Ascending aorta (tissue), 2 donors: Measurements from ENCODE around the gene ACVRL1. TPM values are rescaled to one million over a fixed set of nuclear protein-coding genes. Genes with fewer than 3 reads are reported as not detected.

Experiments
- DNase-seq, 2 donors: peaks; one replicate each; pipeline ENCODE4 v3.0.0-alpha.2; 2019; ENCODE audit warnings: low spot score in 2 of 2
- H3K27ac ChIP-seq, 2 donors: fragments of 200-600 bp; sonication (generic); one replicate each; pipeline ENCODE4 v1.5.1; 2016 to 2017; ENCODE audit warnings: mild to moderate bottlenecking in 1 of 2
- H3K27me3 ChIP-seq: fragments of 200-600 bp; sonication (generic); one replicate; pipeline ENCODE4 v1.5.1; 2017
- H3K36me3 ChIP-seq, 2 donors: fragments of 200-600 bp; sonication (generic); one replicate each; pipeline ENCODE4 v1.5.1; 2016
- H3K4me1 ChIP-seq, 2 donors: fragments of 200-600 bp; sonication (generic); one replicate each; pipeline ENCODE4 v1.5.1; 2016 to 2017; ENCODE audit warnings: mild to moderate bottlenecking in 1 of 2
- H3K4me3 ChIP-seq, 2 donors: fragments of 200-600 bp; sonication (generic); one replicate each; pipeline ENCODE4 v1.5.1; 2016 to 2017; ENCODE audit warnings: mild to moderate bottlenecking in 1 of 2
- H3K9me3 ChIP-seq, 2 donors: fragments of 200-600 bp; sonication (generic); one replicate each; pipeline ENCODE4 v1.5.1; 2016
- CTCF ChIP-seq, 3 experiments: fragments of 200-600 bp in 2 of 3; fragments of 450-650 bp in 1 of 3; sonication (generic) in 2 of 3; IDR thresholded peaks; one replicate each; pipeline ENCODE4 v1.5.1; 2016 to 2019; ENCODE audit warnings: antibody characterized with exemption in 3 of 3, mild to moderate bottlenecking in 1 of 3, moderate library complexity in 1 of 3
- intact Hi-C: fragments of 100-400 bp; cut with DNase I; formaldehyde crosslinking; loops from one replicate; pipeline ENCODE4 v1.15.1; 2023
- total RNA-seq: library from RNA; depleted of rRNA; stranded (reverse); fragments of >200 nt; gene quantifications from one replicate; pipeline ENCODE4 v1.1.0, GENCODE V29; 2016

The ACVRL1 gene
- total RNA-seq, 1 donor from 2014 or later = 308 TPM

GRCh38 chr12:51970904-51971646 is 63.8 kb downstream of the ACVRL1 start:
- peak in 2 of 3 experiments; percentile 22 to 38 for TF ChIP-seq CTCF (IDR thresholded peaks at IDR 0.05)
- Histone ChIP-seq H3K27ac (no peak overlapping the region), H3K9me3 (no peaks in the 10 kb centered on the region), H3K36me3 (peaks cover 6 to 11% of the 10 kb centered on the region in 2 donors), H3K4me3 (no peak overlapping the region), H3K27me3 (no peaks in the 10 kb centered on the region), H3K4me1 (peaks cover 0 to 27% of the 10 kb centered on the region in 2 donors)
- intact Hi-C loops = no loop called here
- no peak for DNase-seq

GRCh38 chr12:51971679-51972421 is 64.5 kb downstream of the ACVRL1 start:
- Histone ChIP-seq H3K27me3 (no peaks in the 10 kb centered on the region), H3K27ac (no peak overlapping the region), H3K4me3 (no peak overlapping the region), H3K9me3 (no peaks in the 10 kb centered on the region), H3K36me3 (peaks cover 13 to 19% of the 10 kb centered on the region in 2 donors), H3K4me1 (peaks cover 0 to 27% of the 10 kb centered on the region in 2 donors)
- intact Hi-C loops = no loop called here
- TF ChIP-seq CTCF (IDR thresholded peaks at IDR 0.05) = no peak
- DNase-seq = no peak

GRCh38 chr12:51972422-51972812 is 65.1 kb downstream of the ACVRL1 start:
- DNase-seq = no peak
- H3K4me1 ChIP-seq = peaks cover 0 to 27% of the 10 kb centered on the region in 2 donors
- TF ChIP-seq CTCF (IDR thresholded peaks at IDR 0.05) = no peak
- H3K9me3 ChIP-seq = no peaks in the 10 kb centered on the region
- no peaks in the 10 kb centered on the region for H3K27me3 ChIP-seq
- H3K27ac ChIP-seq = no peak overlapping the region
- H3K4me3 ChIP-seq = no peak overlapping the region
- intact Hi-C loops = no loop called here
- peaks cover 14 to 25% of the 10 kb centered on the region in 2 donors for H3K36me3 ChIP-seq

DNA sequence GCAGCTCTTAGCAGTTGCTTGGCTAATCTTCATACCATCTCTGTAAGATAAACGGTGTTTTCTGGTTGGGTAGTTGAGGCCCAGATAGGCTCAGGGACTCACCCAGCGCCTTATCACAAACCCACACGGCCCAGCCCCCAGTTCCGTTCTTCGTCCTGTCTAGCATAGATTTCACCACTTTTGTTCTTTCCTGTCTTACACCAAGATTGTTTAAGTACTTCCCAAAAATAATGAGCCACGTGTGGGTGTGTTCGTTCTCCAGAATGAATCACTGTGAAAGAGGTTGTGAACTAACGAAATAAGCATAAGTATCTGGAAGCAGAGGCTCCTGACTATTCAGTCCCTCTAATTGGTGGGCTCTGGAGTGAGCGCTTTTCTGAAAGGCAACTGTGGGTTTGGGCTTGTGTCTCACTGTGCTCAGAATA is 65.6 kb downstream of the ACVRL1 start:
- H3K4me3 ChIP-seq = no peak overlapping the region
- peak overlapping the region in 1 of 2 donors; percentile 19 for H3K27ac ChIP-seq
- no peak for TF ChIP-seq CTCF (IDR thresholded peaks at IDR 0.05)
- no peaks in the 10 kb centered on the region for H3K9me3 ChIP-seq
- peaks cover 14 to 28% of the 10 kb centered on the region in 2 donors for H3K36me3 ChIP-seq
- peaks cover 0 to 29% of the 10 kb centered on the region in 2 donors for H3K4me1 ChIP-seq
- no peaks in the 10 kb centered on the region for H3K27me3 ChIP-seq
- peak; percentile 30 to 81 for DNase-seq
- intact Hi-C loops = no loop called here

Other genes starting within 250 kb of the ACVRL1 start
- not detected for gene FIGNL2, start 58.8 kb upstream of the ACVRL1 start, total RNA-seq
- gene ANKRD33, start 19.4 kb upstream of the ACVRL1 start, total RNA-seq = not detected
- 18.7 TPM for gene ACVR1B, start 44.2 kb downstream of the ACVRL1 start, total RNA-seq
- 32.6 TPM for gene TAMALIN, start 99.4 kb downstream of the ACVRL1 start, total RNA-seq
- 722 TPM for gene NR4A1, start 143.9 kb downstream of the ACVRL1 start, total RNA-seq
- gene ATG101, start 162.5 kb downstream of the ACVRL1 start, total RNA-seq = 39.8 TPM
- gene SMIM41, start 172.2 kb downstream of the ACVRL1 start, total RNA-seq = 7.9 TPM